Spleen (tissue), 11 donors: ENCODE data around the gene MGAT4A. TPM values are rescaled to one million over a fixed set of nuclear protein-coding genes. Genes with fewer than 3 reads are reported as not detected.

Experiments used
- DNase-seq: peaks from one replicate; pipeline ENCODE4 v3.0.0-alpha.2; 2020
- H3K27ac ChIP-seq, 8 donors: fragments of 200-600 bp; sonication (generic) in 7 of 8; 1 replicate in 4 of 8; 2 replicates in 4 of 8; pipeline versions ENCODE4 v1.5.0 to v1.8.0; 2016 to 2021; ENCODE audit warnings: inconsistent platforms in 4 of 8, mild to moderate bottlenecking in 4 of 8, moderate library complexity in 1 of 8
- H3K27me3 ChIP-seq, 7 donors: fragments of 200-600 bp; sonication (generic) in 6 of 7; replicated peaks in 1 of 7; 1 replicate in 4 of 7; 2 replicates in 3 of 7; pipeline versions ENCODE4 v1.5.0 to v1.8.0; 2016 to 2021; ENCODE audit warnings: inconsistent platforms in 3 of 7, mild to moderate bottlenecking in 1 of 7
- H3K36me3 ChIP-seq, 6 donors: fragments of 200-600 bp; sonication (generic) in 5 of 6; 1 replicate in 4 of 6; 2 replicates in 2 of 6; pipeline versions ENCODE4 v1.5.0 to v1.8.0; 2016 to 2021; ENCODE audit warnings: inconsistent platforms in 2 of 6
- H3K4me1 ChIP-seq, 6 donors: fragments of 200-600 bp; sonication (generic) in 5 of 6; 1 replicate in 3 of 6; 2 replicates in 3 of 6; pipeline versions ENCODE4 v1.5.0 to v1.8.0; 2016 to 2021; ENCODE audit warnings: inconsistent platforms in 3 of 6
- H3K4me3 ChIP-seq, 8 donors: fragments of 200-600 bp; sonication (generic) in 7 of 8; 1 replicate in 4 of 8; 2 replicates in 4 of 8; pipeline versions ENCODE4 v1.5.0 to v1.8.0; 2016 to 2021; ENCODE audit warnings: inconsistent platforms in 4 of 8, mild to moderate bottlenecking in 4 of 8, moderate library complexity in 2 of 8
- H3K9me3 ChIP-seq, 8 donors: fragments of 200-600 bp; sonication (generic) in 7 of 8; 1 replicate in 4 of 8; 2 replicates in 4 of 8; pipeline versions ENCODE4 v1.5.0 to v1.8.0; 2016 to 2021; ENCODE audit warnings: inconsistent platforms in 4 of 8
- CTCF ChIP-seq, 11 experiments: fragments of 200-600 bp in 7 of 11; fragments of 450-650 bp in 4 of 11; sonication (generic) in 4 of 11; IDR thresholded peaks in 8 of 11; conservative IDR thresholded peaks in 3 of 11; 1 replicate in 7 of 11; 2 replicates in 4 of 11; pipeline versions ENCODE4 v1.4.0 to v1.8.0; 2016 to 2021; ENCODE audit warnings: antibody characterized with exemption in 11 of 11, inconsistent platforms in 4 of 11, mild to moderate bottlenecking in 1 of 11
- POLR2A ChIP-seq, 3 donors: fragments of 450-650 bp; IDR thresholded peaks; one replicate each; pipeline ENCODE4 v1.5.1; 2017; ENCODE audit warnings: antibody characterized with exemption in 3 of 3, mild to moderate bottlenecking in 1 of 3
- POLR2AphosphoS5 ChIP-seq, 3 donors: sonication (generic); formaldehyde crosslinking; IDR thresholded peaks; one replicate each; pipeline ENCODE4 v1.5.1; 2017; ENCODE audit warnings: antibody characterized with exemption in 3 of 3
- WGBS, 5 donors: extraction: QIAGEN DNeasy Blood & Tissue Kit in 3 of 5; methylation state at CpG; one replicate each; pipeline versions ENCODE4 v1.1.5 to v1.1.7; 2013 to 2018; 5-methylcytosine and 5-hydroxymethylcytosine counted together
- intact Hi-C: fragments of 100-400 bp; cut with DNase I; formaldehyde crosslinking; loops from one replicate; pipeline ENCODE4 v1.15.0; 2023; ENCODE audit warnings: low total_unique reads
- polyA plus RNA-seq, 3 donors: library from polyadenylated mRNA; stranded (reverse); fragments of 200-250 nt; gene quantifications; one replicate each; pipeline ENCODE4 v1.2.1, GENCODE V29; 2013
- total RNA-seq, 7 donors: library from RNA; depleted of rRNA in 3 of 7; stranded (reverse); fragments of >200 nt in 3 of 7; fragmentation: NEBNext Ultra II Directional in 4 of 7; extraction: Animal tissue kit (Norgen Biotek cat#: 25700) in 4 of 7; gene quantifications; one replicate each; pipeline versions ENCODE4 v1.1.0 to v1.2.1, GENCODE V29; 2016 to 2021
- donor health status: healthy with polysubstance abuse.
- donor health status: DM: no; HTN: no; CAD: no; lungs with moderate emphysema.
- donor health status: DM: no; HTN: no; CAD: no.
- donor health status: Bipolar disorder and iron deficiency.
- donor health status: healthy.
- donor health status: DM: no; HTN: no; CAD: no.
- donor health status: DM: yes; HTN: yes; CAD: no.

Gene MGAT4A
- total and polyA plus RNA-seq, 10 donors = 5.7 to 45.9 (median 31.5) TPM

GRCh38 chr2:98773907-98774306 is 43.0 kb upstream of the MGAT4A start:
- Histone ChIP-seq H3K27ac (peak overlapping the region in 1 of 8 donors; percentile 86), H3K27me3 (no peaks in the 10 kb centered on the region), H3K4me1 (peaks cover 2 to 43% (median 22%) of the 10 kb centered on the region in 6 donors), H3K4me3 (no peak overlapping the region), H3K9me3 (no peaks in the 10 kb centered on the region), H3K36me3 (no peaks in the 10 kb centered on the region)
- DNase-seq = no peak
- TF ChIP-seq CTCF (IDR thresholded peaks at IDR 0.05 in 8 of 11, conservative IDR thresholded peaks at IDR 0.05 in 3 of 11) (no peak), POLR2AphosphoS5 (IDR thresholded peaks at IDR 0.05) (no peak), POLR2A (IDR thresholded peaks at IDR 0.05) (no peak)
- 82 to 96% (median 94%) methylated on average over 3 to 4 of the region's 4 CpGs for WGBS, 5 donors
- intact Hi-C loops = no loop called here

GRCh38 chr2:98773169-98773568 is 42.2 kb upstream of the MGAT4A start:
- TF ChIP-seq POLR2A (IDR thresholded peaks at IDR 0.05) (no peak), POLR2AphosphoS5 (IDR thresholded peaks at IDR 0.05) (no peak), CTCF (IDR thresholded peaks at IDR 0.05 in 8 of 11, conservative IDR thresholded peaks at IDR 0.05 in 3 of 11) (no peak)
- no peaks in the 10 kb centered on the region for H3K27me3 ChIP-seq
- 65 to 88% (median 83%) methylated on average over 5 of the region's 5 CpGs for WGBS, 5 donors
- peak overlapping the region in 6 of 8 donors; percentile 14 to 86 (median 74) for H3K27ac ChIP-seq
- peaks cover 3 to 51% (median 28%) of the 10 kb centered on the region in 6 donors for H3K4me1 ChIP-seq
- H3K36me3 ChIP-seq = no peaks in the 10 kb centered on the region
- H3K4me3 ChIP-seq = no peak overlapping the region
- H3K9me3 ChIP-seq = no peaks in the 10 kb centered on the region
- peak; percentile 72 for DNase-seq
- intact Hi-C loops = no loop called here

- TF ChIP-seq POLR2AphosphoS5 (IDR thresholded peaks at IDR 0.05) (no peak), CTCF (IDR thresholded peaks at IDR 0.05 in 8 of 11, conservative IDR thresholded peaks at IDR 0.05 in 3 of 11) (no peak), POLR2A (IDR thresholded peaks at IDR 0.05) (no peak)
- Histone ChIP-seq H3K4me1 (peaks cover 3 to 57% (median 29%) of the 10 kb centered on the region in 6 donors), H3K4me3 (peak overlapping the region in 1 of 8 donors; percentile 56), H3K36me3 (no peaks in the 10 kb centered on the region), H3K9me3 (no peaks in the 10 kb centered on the region), H3K27me3 (no peaks in the 10 kb centered on the region), H3K27ac (peak overlapping the region; percentile 14 to 86 (median 76))
- no peak for DNase-seq
- intact Hi-C loops = no loop called here
- WGBS, 5 donors = 47 to 81% (median 64%) methylated on average over 8 of the region's 8 CpGs
Measured at GRCh38 chr2:98772536-98772935, 41.6 kb upstream of the MGAT4A start.

GRCh38 chr2:98771721-98772524 is 41.0 kb upstream of the MGAT4A start:
- WGBS, 5 donors = 21 to 35% (median 28%) methylated on average over 17 of the region's 17 CpGs
- Histone ChIP-seq H3K4me3 (peak overlapping the region in 4 of 8 donors; percentile 19 to 56 (median 25)), H3K36me3 (no peaks in the 10 kb centered on the region), H3K27ac (peak overlapping the region; percentile 14 to 86 (median 76)), H3K27me3 (no peaks in the 10 kb centered on the region), H3K4me1 (peaks cover 4 to 58% (median 29%) of the 10 kb centered on the region in 6 donors), H3K9me3 (no peaks in the 10 kb centered on the region)
- DNase-seq = peak; percentile 78
- intact Hi-C loops = no loop called here
- TF ChIP-seq POLR2AphosphoS5 (IDR thresholded peaks at IDR 0.05) (peak in 2 of 3 donors; percentile 31 to 60), POLR2A (IDR thresholded peaks at IDR 0.05) (no peak)
